CD14-positive monocyte (primary cell): ENCODE measurements around the gene SNX30. TPM values are rescaled to one million over a fixed set of nuclear protein-coding genes. Genes with fewer than 3 reads are reported as not detected.

Experiments
- DNase-seq, 3 donors: peaks; one replicate each; pipeline ENCODE4 v3.0.0-alpha.2; 2011 to 2022
- H2AFZ ChIP-seq: 2 replicates; pipeline ENCODE4 v1.6.0; 2012; ENCODE audit warnings: mild to moderate bottlenecking, low read depth, low read length, inconsistent platforms; ENCODE audit not compliant: insufficient read depth, poor library complexity, severe bottlenecking
- H3K27ac ChIP-seq, 2 donors: 1 replicate in 1 of 2; 2 replicates in 1 of 2; pipeline ENCODE4 v1.5.1; 2012 to 2013; ENCODE audit warnings: low read length in 2 of 2, control low read depth in 1 of 2, inconsistent platforms in 1 of 2, low read depth in 1 of 2, mild to moderate bottlenecking in 1 of 2
- H3K27me3 ChIP-seq, 2 donors: one replicate each; pipeline versions ENCODE4 v1.6.0 to v1.6.1; 2011 to 2013; ENCODE audit warnings: low read length in 2 of 2; ENCODE audit not compliant: control insufficient read depth in 2 of 2, insufficient read depth in 2 of 2
- H3K36me3 ChIP-seq, 2 donors: replicated peaks in 1 of 2; 1 replicate in 1 of 2; 2 replicates in 1 of 2; pipeline versions ENCODE4 v1.5.1 to v1.6.1; 2012 to 2013; ENCODE audit warnings: low read length in 2 of 2, control low read depth in 1 of 2, inconsistent platforms in 1 of 2, mild to moderate bottlenecking in 1 of 2; ENCODE audit not compliant: insufficient read depth in 2 of 2, control insufficient read depth in 1 of 2
- H3K4me1 ChIP-seq, 2 donors: 1 replicate in 1 of 2; 2 replicates in 1 of 2; pipeline versions ENCODE4 v1.5.1 to v1.6.1; 2012 to 2013; ENCODE audit warnings: low read length in 2 of 2, control low read depth in 1 of 2, inconsistent platforms in 1 of 2, mild to moderate bottlenecking in 1 of 2, moderate library complexity in 1 of 2; ENCODE audit not compliant: insufficient read depth in 2 of 2, control insufficient read depth in 1 of 2
- H3K4me2 ChIP-seq: replicated peaks from 2 replicates; pipeline ENCODE3; 2012; ENCODE audit warnings: low read length, moderate library complexity, mild to moderate bottlenecking; ENCODE audit not compliant: poor library complexity, severe bottlenecking; ENCODE audit errors: extremely low read depth
- H3K4me3 ChIP-seq, 3 experiments: fragments of 200-600 bp in 1 of 3; sonication (generic) in 1 of 3; replicated peaks in 1 of 3; 1 replicate in 2 of 3; 2 replicates in 1 of 3; pipeline ENCODE4 v1.5.1; 2011 to 2013; ENCODE audit warnings: low read length in 3 of 3, mild to moderate bottlenecking in 3 of 3, control low read depth in 2 of 3, low read depth in 2 of 3, inconsistent platforms in 1 of 3, moderate library complexity in 1 of 3
- H3K79me2 ChIP-seq: 2 replicates; pipeline ENCODE4 v1.6.0; 2012; ENCODE audit warnings: mild to moderate bottlenecking, control low read depth, inconsistent platforms, low read length, moderate library complexity; ENCODE audit not compliant: insufficient read depth
- H3K9ac ChIP-seq: 2 replicates; pipeline ENCODE4 v1.6.0; 2017; ENCODE audit warnings: low read length, mild to moderate bottlenecking; ENCODE audit not compliant: insufficient read depth, poor library complexity, severe bottlenecking
- H3K9me3 ChIP-seq, 2 donors: replicated peaks in 1 of 2; 1 replicate in 1 of 2; 2 replicates in 1 of 2; pipeline versions ENCODE4 v1.5.1 to v1.6.1; 2012 to 2013; ENCODE audit warnings: low read length in 2 of 2, control low read depth in 1 of 2; ENCODE audit not compliant: control insufficient read depth in 1 of 2, insufficient read depth in 1 of 2
- H4K20me1 ChIP-seq: 2 replicates; pipeline ENCODE4 v1.6.0; 2012; ENCODE audit warnings: mild to moderate bottlenecking, low read length, control low read depth, moderate library complexity; ENCODE audit not compliant: insufficient read depth
- H3K27ac Mint-ChIP-seq, 7 donors: one replicate each; pipeline ENCODE4 v1.8.0; 2020; ENCODE audit warnings: mild to moderate bottlenecking in 7 of 7, mixed read lengths in 7 of 7, moderate library complexity in 6 of 7, inconsistent platforms in 2 of 7
- H3K27me3 Mint-ChIP-seq, 3 donors: one replicate each; pipeline ENCODE4 v1.8.0; 2021 to 2022; ENCODE audit warnings: low read depth in 3 of 3, mild to moderate bottlenecking in 3 of 3, mixed read lengths in 3 of 3, moderate library complexity in 3 of 3, inconsistent platforms in 1 of 3
- H3K36me3 Mint-ChIP-seq, 2 donors: one replicate each; pipeline ENCODE4 v1.8.0; 2020; ENCODE audit warnings: mixed read lengths in 2 of 2, inconsistent platforms in 1 of 2, mild to moderate bottlenecking in 1 of 2
- H3K4me1 Mint-ChIP-seq: one replicate; pipeline ENCODE4 v1.8.0; 2020; ENCODE audit warnings: mild to moderate bottlenecking, mixed read lengths
- H3K4me3 Mint-ChIP-seq, 2 donors: one replicate each; pipeline ENCODE4 v1.8.0; 2020; ENCODE audit warnings: mild to moderate bottlenecking in 2 of 2, mixed read lengths in 2 of 2, moderate library complexity in 1 of 2
- H3K9me3 Mint-ChIP-seq, 7 donors: one replicate each; pipeline ENCODE4 v1.8.0; 2020 to 2022; ENCODE audit warnings: mixed read lengths in 7 of 7, mild to moderate bottlenecking in 6 of 7, moderate library complexity in 6 of 7, inconsistent platforms in 2 of 7
- CTCF ChIP-seq: fragments of 200-600 bp; IDR thresholded peaks from one replicate; pipeline ENCODE4 v1.8.0; 2022; ENCODE audit warnings: antibody characterized with exemption, mild to moderate bottlenecking
- WGBS: methylation state at CpG from one replicate; pipeline ENCODE4 v1.1.5; 2013; ENCODE audit warnings: missing lambda C conversion rate; ENCODE audit not compliant: insufficient coverage; 5-methylcytosine and 5-hydroxymethylcytosine counted together
- intact Hi-C, 2 donors: fragments of 100-400 bp; cut with micrococcal nuclease; formaldehyde crosslinking; loops; one replicate each; pipeline versions ENCODE4 v1.15.0 to v1.15.1; 2023
- polyA plus RNA-seq, 3 donors: library from polyadenylated mRNA; depleted of rRNA in 1 of 3; unstranded in 2 of 3; stranded (reverse) in 1 of 3; fragments of 300-500 nt in 2 of 3; fragments of >200 nt in 1 of 3; fragmentation: Illumina TruSeq in 2 of 3; gene quantifications; 1 replicate in 2 of 3; 2 replicates in 1 of 3; pipeline ENCODE4 v1.2.3, GENCODE V29; 2012 to 2021

Gene SNX30
- polyA plus RNA-seq, 3 donors, result 10.3 to 31.3 (median 10.4) TPM

- Histone ChIP-seq H3K9ac (no peak overlapping the region), H3K4me1 (peaks cover 16 to 19% of the 10 kb centered on the region in 2 donors), H3K79me2 (no peaks in the 10 kb centered on the region), H3K36me3 (peaks cover 26 to 57% of the 10 kb centered on the region in 2 donors), H3K4me2 (no peak overlapping the region), H3K27me3 (no peaks in the 10 kb centered on the region), H4K20me1 (peaks cover 8% of the 10 kb centered on the region), H2AFZ (no peak overlapping the region), H3K9me3 (no peaks in the 10 kb centered on the region), H3K4me3 (no peak overlapping the region), H3K27ac (no peak overlapping the region)
- 100% methylated on average over 1 of the region's 4 CpGs for WGBS
- Mint-ChIP-seq H3K27ac (no peak overlapping the region), H3K36me3 (peaks cover 52 to 63% of the 10 kb centered on the region in 2 donors), H3K27me3 (peaks cover 0 to 3% (median 0%) of the 10 kb centered on the region in 3 donors), H3K4me3 (no peak overlapping the region), H3K9me3 (no peaks in the 10 kb centered on the region), H3K4me1 (peaks cover 29% of the 10 kb centered on the region)
- DNase-seq, result no peak
- intact Hi-C loops, result no loop called here
- TF ChIP-seq CTCF, result no peak
Measured at GRCh38 chr9:112833081-112833480, 82.5 kb downstream of the SNX30 start.

DNA sequence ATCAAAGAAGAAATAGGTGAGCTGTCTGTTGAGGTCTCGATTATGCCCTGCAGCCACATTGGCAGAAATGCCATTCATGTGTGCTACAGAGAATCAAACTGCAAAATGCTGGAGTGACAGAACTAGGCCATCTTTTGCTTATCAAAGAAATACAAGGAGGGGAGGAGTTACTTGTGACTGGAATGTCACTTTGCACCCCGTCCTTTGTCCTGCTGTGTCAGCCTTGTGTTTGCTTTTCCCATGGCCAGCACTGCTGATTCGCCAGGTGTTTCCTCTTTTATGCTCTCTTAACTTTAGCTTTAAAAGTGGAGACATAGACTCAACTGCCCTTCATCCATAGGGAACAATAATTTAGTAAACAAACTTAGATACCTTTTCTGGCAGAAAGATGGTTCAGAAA, 85.8 kb downstream of the SNX30 start:
- Histone ChIP-seq H3K36me3 (peaks cover 28 to 72% of the 10 kb centered on the region in 2 donors), H3K4me1 (peaks cover 30 to 38% of the 10 kb centered on the region in 2 donors), H2AFZ (no peak overlapping the region), H3K79me2 (no peaks in the 10 kb centered on the region), H3K27ac (no peak overlapping the region), H3K9ac (no peak overlapping the region), H3K9me3 (no peaks in the 10 kb centered on the region), H3K27me3 (no peaks in the 10 kb centered on the region), H3K4me3 (no peak overlapping the region), H4K20me1 (peaks cover 8% of the 10 kb centered on the region), H3K4me2 (no peak overlapping the region)
- H3K27me3 Mint-ChIP-seq, result peaks cover 0 to 1% (median 0%) of the 10 kb centered on the region in 3 donors
- peaks cover 59 to 86% of the 10 kb centered on the region in 2 donors for H3K36me3 Mint-ChIP-seq
- H3K4me3 Mint-ChIP-seq, result no peak overlapping the region
- no peak overlapping the region for H3K27ac Mint-ChIP-seq
- TF ChIP-seq CTCF, result no peak
- 17% methylated on average over 1 of the region's 3 CpGs for WGBS
- no peaks in the 10 kb centered on the region for H3K9me3 Mint-ChIP-seq
- intact Hi-C loops, result no loop called here
- DNase-seq, result no peak
- H3K4me1 Mint-ChIP-seq, result peaks cover 41% of the 10 kb centered on the region
